ENCODE measurements around the gene ARHGEF10L. TPM values are rescaled to one million over a fixed set of nuclear protein-coding genes. Genes with fewer than 3 reads are reported as not detected.

The ARHGEF10L gene
- total RNA-seq, 2 donors from 2014 or later = 0.35 TPM; not detected in 1

GRCh38 chr1:17704176-17704575, 164.7 kb downstream of the ARHGEF10L start:
- DNase-seq (no peak), ATAC-seq (no peak)
- no peaks in the 10 kb centered on the region for H3K9me3 ChIP-seq (ENCODE audit: control insufficient read depth, low read length, poor library complexity, severe bottlenecking)
- H3K4me1 Mint-ChIP-seq = no peaks in the 10 kb centered on the region
- peaks cover 27% of the 10 kb centered on the region for H3K27me3 Mint-ChIP-seq
- no peak overlapping the region for H3K27ac Mint-ChIP-seq
- no peaks in the 10 kb centered on the region for H3K36me3 Mint-ChIP-seq (ENCODE audit: low read depth)
- H3K4me3 Mint-ChIP-seq = no peak overlapping the region

DNA sequence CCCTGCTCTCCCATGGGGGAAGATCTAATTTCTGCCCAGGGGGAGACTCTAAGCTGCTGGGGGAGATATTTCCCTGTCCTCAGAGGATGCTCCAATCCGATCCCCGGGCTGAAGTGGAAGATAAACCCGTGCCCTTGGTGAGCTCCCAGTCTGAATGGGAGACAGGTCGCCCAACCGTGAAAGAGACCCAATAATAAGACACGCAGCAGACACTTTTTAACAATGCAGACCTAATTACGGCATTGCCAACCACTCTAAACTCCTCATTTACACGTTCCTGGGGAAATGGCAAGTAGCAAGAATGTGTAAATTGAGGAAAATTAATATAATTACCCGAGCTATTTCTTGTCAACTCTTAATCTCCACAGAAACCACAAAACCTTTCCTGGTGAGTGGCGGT, 166.9 kb downstream of the ARHGEF10L start:
- H3K9me3 ChIP-seq (ENCODE audit: control insufficient read depth, low read length, poor library complexity, severe bottlenecking) = no peaks in the 10 kb centered on the region
- no peak overlapping the region for H3K4me3 Mint-ChIP-seq
- DNase-seq (no peak), ATAC-seq (no peak)
- peaks cover 25% of the 10 kb centered on the region for H3K27me3 Mint-ChIP-seq
- no peak overlapping the region for H3K27ac Mint-ChIP-seq
- H3K36me3 Mint-ChIP-seq (ENCODE audit: low read depth) = no peaks in the 10 kb centered on the region
- H3K4me1 Mint-ChIP-seq = no peaks in the 10 kb centered on the region

- Mint-ChIP-seq H3K27ac (no peak overlapping the region), H3K4me3 (no peak overlapping the region), H3K36me3 (ENCODE audit: low read depth) (no peaks in the 10 kb centered on the region), H3K27me3 (peaks cover 25% of the 10 kb centered on the region), H3K4me1 (no peaks in the 10 kb centered on the region)
- DNase-seq = no peak
- no peak for ATAC-seq
- H3K9me3 ChIP-seq (ENCODE audit: control insufficient read depth, low read length, poor library complexity, severe bottlenecking) = no peaks in the 10 kb centered on the region
These were observed 170.5 kb downstream of the ARHGEF10L start for GRCh38 chr1:17709981-17710380.

GRCh38 chr1:17710889-17711576, 171.5 kb downstream of the ARHGEF10L start:
- Mint-ChIP-seq H3K4me3 (no peak overlapping the region), H3K4me1 (peaks cover 3% of the 10 kb centered on the region), H3K36me3 (ENCODE audit: low read depth) (no peaks in the 10 kb centered on the region), H3K27ac (no peak overlapping the region), H3K27me3 (peaks cover 33% of the 10 kb centered on the region)
- DNase-seq (no peak), ATAC-seq (no peak)
- H3K9me3 ChIP-seq (ENCODE audit: control insufficient read depth, low read length, poor library complexity, severe bottlenecking) = no peaks in the 10 kb centered on the region

DNA sequence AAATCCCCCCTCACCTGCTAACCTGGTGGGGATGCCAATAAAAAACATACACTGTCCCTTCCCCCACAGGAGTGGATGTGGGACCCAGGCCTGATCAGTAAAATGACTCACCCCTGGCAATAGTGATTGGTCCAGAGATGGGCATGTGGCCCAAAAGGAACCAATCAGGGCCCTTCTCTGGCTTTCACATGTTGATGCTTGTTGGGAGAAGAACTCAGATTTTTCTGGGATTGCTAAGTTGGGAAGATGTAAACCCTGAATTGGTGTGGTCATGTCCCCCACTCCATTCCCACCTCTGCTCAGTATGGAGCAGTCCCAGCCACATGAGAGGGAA, 172.0 kb downstream of the ARHGEF10L start:
- peaks cover 34% of the 10 kb centered on the region for H3K27me3 Mint-ChIP-seq
- ATAC-seq (no peak), DNase-seq (no peak)
- peaks cover 3% of the 10 kb centered on the region for H3K4me1 Mint-ChIP-seq
- H3K36me3 Mint-ChIP-seq (ENCODE audit: low read depth) = no peaks in the 10 kb centered on the region
- no peak overlapping the region for H3K4me3 Mint-ChIP-seq
- no peak overlapping the region for H3K27ac Mint-ChIP-seq
- H3K9me3 ChIP-seq (ENCODE audit: control insufficient read depth, low read length, poor library complexity, severe bottlenecking) = no peaks in the 10 kb centered on the region

GRCh38 chr1:17711941-17712340, 172.4 kb downstream of the ARHGEF10L start:
- H3K27me3 Mint-ChIP-seq = peaks cover 35% of the 10 kb centered on the region
- ATAC-seq (no peak), DNase-seq (no peak)
- no peak overlapping the region for H3K27ac Mint-ChIP-seq
- no peak overlapping the region for H3K4me3 Mint-ChIP-seq
- H3K36me3 Mint-ChIP-seq (ENCODE audit: low read depth) = no peaks in the 10 kb centered on the region
- peaks cover 3% of the 10 kb centered on the region for H3K4me1 Mint-ChIP-seq
- no peaks in the 10 kb centered on the region for H3K9me3 ChIP-seq (ENCODE audit: control insufficient read depth, low read length, poor library complexity, severe bottlenecking)

DNA sequence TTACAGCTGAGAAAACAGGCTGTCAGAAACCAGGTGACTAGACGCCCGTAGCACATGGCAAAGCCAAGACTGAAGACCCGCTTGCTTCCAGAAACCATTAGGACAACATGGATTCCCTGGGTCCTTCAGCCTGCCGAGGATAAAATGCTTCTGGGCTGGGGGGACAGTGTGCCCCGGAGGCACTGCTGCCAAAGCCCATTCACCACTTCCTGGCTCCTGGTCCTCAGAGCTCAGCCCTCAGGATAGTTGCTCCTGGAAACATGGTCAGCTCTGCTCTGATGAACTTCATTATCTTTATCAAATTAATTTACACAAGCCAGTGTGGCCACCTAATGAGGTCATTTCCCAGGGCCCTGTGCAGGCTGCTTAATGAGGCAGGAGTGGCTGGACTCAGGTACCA, 174.5 kb downstream of the ARHGEF10L start:
- ATAC-seq (no peak), DNase-seq (no peak)
- Mint-ChIP-seq H3K36me3 (ENCODE audit: low read depth) (no peaks in the 10 kb centered on the region), H3K4me3 (no peak overlapping the region), H3K27me3 (peaks cover 38% of the 10 kb centered on the region), H3K4me1 (peaks cover 5% of the 10 kb centered on the region), H3K27ac (no peak overlapping the region)
- no peaks in the 10 kb centered on the region for H3K9me3 ChIP-seq (ENCODE audit: control insufficient read depth, low read length, poor library complexity, severe bottlenecking)

DNA sequence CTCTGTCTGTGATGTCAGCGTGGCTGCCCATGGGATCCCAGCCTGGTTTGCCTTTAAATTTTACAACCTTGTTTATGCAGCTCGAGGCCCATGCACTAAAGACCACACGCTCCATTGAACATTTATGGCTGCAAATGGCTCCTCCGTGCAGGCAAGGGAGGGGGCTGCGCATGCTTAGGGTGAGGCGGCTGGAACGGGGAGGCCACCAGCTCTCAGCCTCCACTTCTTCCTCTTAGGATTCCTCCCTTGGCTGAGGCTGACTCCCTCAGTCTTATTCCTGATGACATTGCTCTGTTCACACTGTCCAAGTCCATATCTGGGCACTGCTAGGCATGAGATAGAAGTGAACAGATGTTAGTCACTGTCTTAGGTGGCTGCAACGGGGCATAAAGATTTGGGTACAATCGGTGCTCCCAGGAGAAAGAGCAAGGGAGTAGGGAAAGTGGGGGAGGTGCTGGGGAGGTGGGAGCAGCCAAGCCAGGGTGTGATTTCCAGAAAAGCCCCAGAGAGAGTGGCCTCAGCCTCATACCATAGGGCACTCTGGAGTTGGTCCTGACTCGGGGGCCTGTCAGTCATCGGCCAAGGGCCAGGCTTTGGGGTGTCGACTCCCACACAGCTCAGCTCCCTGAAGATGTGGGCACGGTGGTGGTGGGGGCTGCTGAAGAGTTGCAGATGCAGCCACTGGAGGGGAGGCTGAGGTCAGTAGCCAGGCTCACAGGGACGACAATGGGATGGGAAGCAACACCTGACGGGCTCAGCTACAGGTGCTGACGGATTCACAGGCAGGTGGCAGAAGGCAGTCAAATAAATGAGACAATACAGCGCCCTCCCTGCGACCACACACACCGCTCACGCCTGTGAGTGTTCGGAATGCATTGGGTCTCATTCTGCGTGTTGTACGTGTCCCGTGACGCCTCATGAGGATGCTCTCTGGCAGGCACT, 178.4 kb downstream of the ARHGEF10L start:
- H3K27me3 Mint-ChIP-seq = peaks cover 38% of the 10 kb centered on the region
- no peaks in the 10 kb centered on the region for H3K36me3 Mint-ChIP-seq (ENCODE audit: low read depth)
- DNase-seq = no peak
- H3K27ac Mint-ChIP-seq = no peak overlapping the region
- no peak overlapping the region for H3K4me3 Mint-ChIP-seq
- H3K4me1 Mint-ChIP-seq = peaks cover 5% of the 10 kb centered on the region
- no peak for ATAC-seq
- H3K9me3 ChIP-seq (ENCODE audit: control insufficient read depth, low read length, poor library complexity, severe bottlenecking) = no peaks in the 10 kb centered on the region

GRCh38 chr1:17719874-17720273, 180.4 kb downstream of the ARHGEF10L start:
- Mint-ChIP-seq H3K36me3 (ENCODE audit: low read depth) (no peaks in the 10 kb centered on the region), H3K4me1 (peaks cover 5% of the 10 kb centered on the region), H3K27ac (no peak overlapping the region), H3K4me3 (no peak overlapping the region), H3K27me3 (peaks cover 45% of the 10 kb centered on the region)
- DNase-seq (no peak), ATAC-seq (no peak)
- H3K9me3 ChIP-seq (ENCODE audit: control insufficient read depth, low read length, poor library complexity, severe bottlenecking) = no peaks in the 10 kb centered on the region

- ATAC-seq (no peak), DNase-seq (no peak)
- no peaks in the 10 kb centered on the region for H3K9me3 ChIP-seq (ENCODE audit: control insufficient read depth, low read length, poor library complexity, severe bottlenecking)
- no peaks in the 10 kb centered on the region for H3K36me3 Mint-ChIP-seq (ENCODE audit: low read depth)
- peaks cover 2% of the 10 kb centered on the region for H3K4me1 Mint-ChIP-seq
- no peak overlapping the region for H3K4me3 Mint-ChIP-seq
- H3K27ac Mint-ChIP-seq = no peak overlapping the region
- H3K27me3 Mint-ChIP-seq = peaks cover 44% of the 10 kb centered on the region
These were observed 181.9 kb downstream of the ARHGEF10L start for GRCh38 chr1:17721444-17721843.

DNA sequence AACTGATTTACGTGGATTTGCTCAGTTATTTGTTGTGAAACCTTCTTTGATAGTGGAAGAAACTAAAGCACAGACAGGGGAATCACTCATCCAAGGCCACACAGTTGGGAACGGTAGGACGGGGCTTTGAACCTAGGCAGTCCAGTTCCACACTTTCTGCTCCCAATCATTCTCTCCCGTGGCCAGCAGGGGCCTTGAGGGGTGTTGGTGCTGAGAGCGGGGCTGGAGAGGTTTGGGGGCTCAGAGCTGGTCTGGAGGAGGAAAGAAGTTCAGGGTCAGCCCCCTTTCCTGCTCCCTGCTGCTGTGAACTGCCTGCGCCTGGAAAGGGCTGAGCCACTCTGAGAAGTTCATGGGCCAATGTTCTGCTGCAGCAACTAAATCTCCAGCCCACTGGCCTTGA, 184.2 kb downstream of the ARHGEF10L start:
- H3K27me3 Mint-ChIP-seq = peaks cover 28% of the 10 kb centered on the region
- no peak overlapping the region for H3K27ac Mint-ChIP-seq
- DNase-seq (no peak), ATAC-seq (no peak)
- no peak overlapping the region for H3K4me3 Mint-ChIP-seq
- no peaks in the 10 kb centered on the region for H3K4me1 Mint-ChIP-seq
- no peaks in the 10 kb centered on the region for H3K36me3 Mint-ChIP-seq (ENCODE audit: low read depth)
- no peaks in the 10 kb centered on the region for H3K9me3 ChIP-seq (ENCODE audit: control insufficient read depth, low read length, poor library complexity, severe bottlenecking)

- Mint-ChIP-seq H3K4me3 (no peak overlapping the region), H3K27me3 (peaks cover 27% of the 10 kb centered on the region), H3K4me1 (no peaks in the 10 kb centered on the region), H3K36me3 (ENCODE audit: low read depth) (no peaks in the 10 kb centered on the region), H3K27ac (no peak overlapping the region)
- ATAC-seq (no peak), DNase-seq (no peak)
- no peaks in the 10 kb centered on the region for H3K9me3 ChIP-seq (ENCODE audit: control insufficient read depth, low read length, poor library complexity, severe bottlenecking)
These were observed 184.7 kb downstream of the ARHGEF10L start for GRCh38 chr1:17724150-17724549.

DNA sequence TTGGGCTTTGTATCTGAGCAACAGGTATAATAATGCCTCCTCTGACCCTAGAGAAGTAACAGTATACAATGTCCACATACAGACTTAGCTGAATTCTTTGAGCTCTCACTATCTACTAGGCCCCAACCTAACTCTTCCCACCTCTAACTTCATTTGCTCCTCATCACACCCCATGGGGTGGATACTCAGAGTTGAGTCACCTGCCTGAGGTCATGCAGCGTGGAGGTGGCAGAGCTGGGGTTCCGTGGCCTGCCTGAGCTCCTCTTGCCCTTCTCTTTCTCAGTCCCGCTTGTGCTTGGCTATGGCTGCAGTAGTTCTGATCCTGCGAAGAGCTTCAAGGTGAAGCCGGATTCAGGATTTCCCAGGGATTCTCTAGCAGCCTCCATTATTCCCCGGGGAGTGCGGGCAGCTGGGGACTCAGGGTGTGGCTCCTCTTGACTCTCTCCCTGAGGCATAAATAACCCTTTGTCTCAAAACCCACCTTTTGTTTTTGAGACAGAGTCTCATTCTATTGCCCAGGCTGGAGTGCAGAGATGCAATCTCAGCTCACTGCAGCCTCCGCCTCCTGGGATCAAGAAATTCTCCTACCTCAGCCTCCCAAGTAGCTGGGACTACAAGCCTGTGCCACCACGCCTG, 185.7 kb downstream of the ARHGEF10L start:
- ATAC-seq (no peak), DNase-seq (no peak)
- Mint-ChIP-seq H3K4me3 (no peak overlapping the region), H3K4me1 (no peaks in the 10 kb centered on the region), H3K27me3 (peaks cover 24% of the 10 kb centered on the region), H3K27ac (no peak overlapping the region), H3K36me3 (ENCODE audit: low read depth) (no peaks in the 10 kb centered on the region)
- no peaks in the 10 kb centered on the region for H3K9me3 ChIP-seq (ENCODE audit: control insufficient read depth, low read length, poor library complexity, severe bottlenecking)
